ENCODE results near the gene WWOX.

Gene WWOX

GRCh38 chr16:78443542-78444364 is 344.3 kb downstream of the WWOX start:
- DNase-seq: no peak

- DNase-seq: no peak
Measured at GRCh38 chr16:78445818-78446217, 346.4 kb downstream of the WWOX start.

DNA sequence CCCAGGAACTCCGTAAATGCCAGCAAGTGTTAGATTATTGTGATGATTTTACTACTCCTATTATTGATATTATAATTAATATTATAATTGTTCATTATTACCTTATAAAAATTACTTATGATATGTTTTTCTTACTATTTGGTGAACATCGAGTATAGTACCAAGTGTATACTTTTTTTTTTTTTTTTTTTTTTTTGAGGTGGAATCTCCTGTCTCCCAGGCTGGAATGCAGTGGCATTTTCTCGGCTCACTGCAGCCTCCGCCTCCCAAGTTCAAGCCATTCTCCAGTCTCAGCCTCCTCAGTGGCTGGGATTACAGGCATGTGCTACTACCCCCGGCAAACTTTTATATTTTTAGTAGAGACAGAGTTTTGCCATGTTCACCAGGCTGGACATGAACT is 347.0 kb downstream of the WWOX start:
- no peak for DNase-seq

DNA sequence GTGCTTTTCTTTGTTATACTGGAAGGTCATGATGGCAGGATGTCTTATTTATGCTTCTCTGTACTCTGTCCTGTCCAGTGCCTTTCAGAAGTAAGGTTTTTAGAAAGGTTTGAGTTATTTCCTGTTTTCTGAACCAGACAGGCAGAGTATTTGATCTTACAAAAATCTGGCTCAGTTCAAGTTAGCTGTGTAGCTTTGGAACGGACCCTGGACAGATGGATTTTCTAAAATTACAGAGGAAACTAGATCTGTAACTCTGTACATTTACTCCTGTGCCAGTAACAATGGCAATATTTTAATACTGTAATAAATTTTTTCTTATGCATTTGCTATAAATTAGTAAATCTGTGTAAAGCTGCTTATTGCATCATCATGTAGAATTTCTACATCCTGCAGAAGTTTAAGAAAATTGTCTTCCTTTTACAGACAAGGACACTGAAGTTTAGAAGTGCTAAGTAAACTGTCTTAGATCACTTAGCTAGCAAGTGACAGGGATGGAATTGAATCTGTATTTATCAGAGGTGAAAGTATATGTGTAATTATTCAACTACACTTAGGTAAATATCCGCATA is 347.6 kb downstream of the WWOX start:
- no peak for DNase-seq

DNA sequence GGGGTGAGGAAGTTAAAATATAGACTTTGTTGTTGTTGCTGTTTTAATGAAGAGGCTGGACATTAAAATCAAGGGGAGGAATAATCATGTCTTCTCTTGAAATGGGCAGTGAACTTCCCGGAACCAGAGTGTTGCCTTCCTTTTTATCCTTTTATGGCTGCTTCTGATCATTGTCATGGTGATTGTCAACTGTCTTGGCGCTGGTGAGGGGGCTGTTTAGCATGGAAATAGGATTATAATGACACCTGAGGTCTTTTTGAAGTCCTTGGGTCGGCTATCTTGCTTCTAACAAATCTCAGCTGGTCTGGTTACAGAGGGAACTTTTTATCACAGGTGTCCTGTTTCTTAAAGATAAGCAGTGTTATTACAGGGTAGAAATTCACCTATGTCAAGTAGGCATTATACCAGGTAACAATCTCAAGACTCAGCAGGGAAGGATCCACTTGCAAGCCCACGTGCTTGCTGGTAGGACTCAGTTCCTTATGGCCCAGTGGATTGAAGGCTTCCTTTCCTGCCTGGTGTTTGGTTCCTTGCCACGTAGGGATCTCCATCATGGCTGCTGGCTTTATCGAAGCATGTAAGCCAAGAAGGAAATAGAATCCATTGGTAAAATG is 349.3 kb downstream of the WWOX start:
- no peak for DNase-seq

DNA sequence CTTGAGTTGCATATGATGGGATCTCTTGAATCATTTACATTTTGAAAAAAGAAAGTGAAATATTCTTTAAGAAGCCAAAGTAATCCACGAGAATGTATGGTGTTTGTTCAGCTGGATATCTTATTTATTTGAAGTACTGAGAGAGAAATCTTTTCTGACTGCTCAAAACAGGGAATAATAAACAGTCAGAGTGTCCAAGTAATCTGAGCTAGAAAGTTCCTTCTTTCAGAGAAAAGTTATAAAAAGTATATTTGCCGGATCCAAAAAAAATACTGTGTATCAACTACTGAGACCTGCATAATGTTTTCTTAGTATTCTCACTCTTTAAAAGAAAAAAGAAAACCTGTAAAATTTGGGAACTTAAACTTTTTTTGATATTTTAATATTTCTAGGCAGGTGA is 350.8 kb downstream of the WWOX start:
- no peak for DNase-seq

DNA sequence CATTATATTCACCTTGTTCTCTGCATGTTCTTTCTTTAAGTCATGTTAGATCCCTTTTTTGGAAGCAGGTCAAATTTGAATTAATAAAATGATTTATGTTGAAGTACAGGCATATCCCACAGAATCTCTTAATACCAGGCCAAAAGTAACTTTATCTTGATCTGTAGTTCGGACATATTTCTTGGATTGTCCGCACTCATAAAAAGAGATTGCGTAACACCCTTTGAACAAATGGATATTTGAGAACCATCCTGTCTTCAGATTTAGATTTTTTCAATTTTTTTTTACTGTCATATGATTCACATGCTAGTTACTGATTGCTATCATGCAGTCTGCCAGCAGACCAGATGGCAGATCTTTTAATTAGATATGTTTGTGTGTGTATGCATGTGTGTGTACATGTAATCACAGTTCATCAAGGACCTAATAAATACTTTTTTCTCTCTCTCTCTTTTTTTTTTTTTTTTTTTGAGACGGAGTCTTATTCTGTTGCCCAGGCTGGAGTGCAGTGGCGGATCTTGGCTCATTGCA is 352.6 kb downstream of the WWOX start:
- no peak for DNase-seq

- no peak for DNase-seq
Measured at GRCh38 chr16:78455861-78456260, 356.4 kb downstream of the WWOX start.

DNA sequence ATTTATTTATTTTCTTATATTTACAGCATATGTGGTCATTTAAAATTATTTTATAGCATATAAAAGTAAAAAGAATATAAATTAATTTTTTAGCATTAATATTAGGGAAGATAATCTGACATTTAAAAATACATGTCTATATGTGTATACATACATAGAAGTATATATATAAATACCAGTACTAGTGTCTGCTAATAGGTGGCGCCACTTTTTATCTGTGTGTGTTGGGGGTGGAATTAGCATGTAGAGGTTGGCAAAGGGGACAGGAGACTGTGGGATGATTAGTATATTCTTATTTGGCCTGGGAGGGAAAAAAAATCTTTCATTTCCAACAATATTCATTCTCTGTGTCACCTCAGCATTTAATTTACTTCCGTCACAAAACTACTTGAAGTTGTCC is 359.1 kb downstream of the WWOX start:
- DNase-seq: no peak

DNA sequence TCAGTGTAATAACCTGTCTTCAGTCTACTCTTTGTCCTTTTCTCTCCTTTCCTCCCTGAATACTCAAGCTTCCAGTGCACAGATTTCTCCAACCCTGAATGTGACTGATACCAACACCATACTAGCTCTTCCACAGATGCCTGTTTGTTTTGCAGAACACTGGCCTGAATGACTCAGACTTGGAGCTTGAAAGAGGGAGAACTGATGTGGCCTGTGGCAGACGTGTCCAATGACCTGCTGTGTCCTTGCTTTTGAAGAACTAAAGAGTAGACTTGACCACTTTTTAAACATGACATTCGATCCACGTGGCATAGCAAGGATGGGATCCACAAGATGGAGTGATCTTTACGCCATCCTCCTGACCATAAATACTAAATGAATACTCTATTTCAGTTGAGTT is 361.0 kb downstream of the WWOX start:
- DNase-seq: no peak

DNA sequence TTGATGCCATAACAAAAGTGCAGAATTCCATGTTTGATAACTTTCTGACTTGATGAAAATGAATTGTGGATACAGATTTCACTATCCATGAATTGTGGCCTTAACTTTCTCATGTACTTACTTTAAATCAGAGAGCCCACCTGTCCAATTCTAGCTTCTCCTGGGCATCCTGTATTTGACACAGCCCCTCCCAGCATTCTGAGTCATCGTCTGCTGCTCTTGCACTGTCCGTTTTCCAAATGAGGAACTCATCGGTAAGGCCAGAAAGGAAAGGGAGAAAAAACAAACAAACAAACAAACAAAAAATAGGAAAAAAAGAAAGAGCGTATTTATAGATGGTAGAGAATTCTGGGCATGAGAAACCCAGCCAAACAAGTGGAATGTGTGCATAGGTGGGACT is 361.6 kb downstream of the WWOX start:
- DNase-seq: no peak

GRCh38 chr16:78461496-78462287 is 362.2 kb downstream of the WWOX start:
- DNase-seq: no peak

DNA sequence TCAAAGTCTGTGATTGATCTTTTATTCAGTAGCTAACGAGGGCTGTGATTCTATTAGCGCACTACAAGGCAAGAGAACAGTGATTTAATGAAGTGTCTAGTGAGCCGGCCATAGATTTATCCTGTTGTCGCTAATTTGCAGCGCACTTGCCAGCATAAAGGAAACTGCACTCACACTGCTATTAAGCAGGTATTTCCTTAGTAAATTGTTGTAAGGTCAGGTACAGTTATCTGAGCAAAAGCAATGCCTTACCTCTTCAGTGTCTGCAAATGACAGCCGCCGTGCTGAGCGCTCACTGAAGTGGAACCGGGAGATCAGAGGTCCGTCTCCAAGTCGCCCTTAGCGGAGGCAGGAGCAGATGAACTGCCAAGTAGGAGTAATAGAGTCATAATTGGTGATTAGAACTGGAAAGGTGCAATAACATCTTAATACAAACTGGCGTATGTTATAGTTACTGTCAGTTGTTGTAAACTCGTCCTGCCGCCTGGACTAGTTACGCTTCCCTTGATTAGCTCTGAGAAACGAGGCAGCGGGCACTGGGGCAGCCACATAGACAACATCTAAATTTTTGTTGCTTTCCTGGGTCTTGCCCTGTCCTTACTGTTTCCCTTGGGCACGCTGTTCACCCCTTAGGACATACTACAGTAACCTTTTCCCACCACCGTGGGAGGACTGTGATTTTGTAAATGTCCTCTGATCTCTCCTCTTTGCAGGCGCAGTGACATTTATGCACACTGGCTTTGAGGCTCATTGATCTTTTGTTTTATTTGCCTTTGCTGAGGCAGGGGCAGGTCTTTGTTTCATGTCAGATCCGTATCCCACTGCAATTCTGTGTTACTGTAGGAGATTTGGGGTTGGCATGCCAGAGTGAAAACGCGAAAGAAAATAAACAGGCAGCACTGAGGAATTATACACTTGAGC is 363.1 kb downstream of the WWOX start:
- DNase-seq: no peak

DNA sequence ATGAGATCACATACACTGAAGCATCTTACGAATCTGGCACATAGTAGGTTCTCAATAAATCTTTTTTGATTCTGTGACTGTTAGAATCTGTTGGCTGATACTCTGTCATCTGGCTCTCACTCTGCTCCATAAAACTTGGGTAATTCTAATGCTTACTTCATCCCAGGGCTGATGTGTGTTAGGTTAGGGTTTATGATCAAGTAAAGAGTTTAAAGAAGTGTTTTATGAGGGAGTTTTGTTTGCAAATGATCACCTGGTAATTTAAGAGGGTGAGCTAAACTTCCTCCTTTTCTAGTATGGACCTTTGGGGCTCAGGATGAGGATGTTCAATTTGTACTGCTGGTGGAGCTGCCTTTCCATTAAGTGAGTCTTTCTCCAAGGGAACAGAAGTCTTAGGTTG is 364.1 kb downstream of the WWOX start:
- DNase-seq: no peak

DNA sequence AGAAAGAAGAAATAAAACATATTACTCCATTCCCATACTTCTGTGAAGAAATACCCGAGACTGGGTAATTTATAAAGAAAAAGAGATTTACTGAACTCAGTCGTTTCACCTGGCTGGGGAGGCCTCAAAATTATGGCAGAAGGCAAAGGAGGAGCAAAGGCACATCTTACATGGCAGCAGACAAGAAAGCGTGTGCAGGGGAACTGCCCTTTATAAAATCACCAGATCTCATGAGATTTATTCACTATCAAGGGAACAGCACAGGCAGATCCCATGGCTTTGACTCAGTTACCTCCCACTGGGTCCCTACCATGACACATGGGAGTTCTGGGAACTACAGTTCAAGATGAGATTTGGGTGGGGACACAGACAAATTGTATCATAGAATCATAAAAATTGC is 365.4 kb downstream of the WWOX start:
- no peak for DNase-seq

GRCh38 chr16:78465730-78466129 is 366.3 kb downstream of the WWOX start:
- DNase-seq: no peak

- DNase-seq: no peak
Measured at GRCh38 chr16:78469787-78470186, 370.3 kb downstream of the WWOX start.

DNA sequence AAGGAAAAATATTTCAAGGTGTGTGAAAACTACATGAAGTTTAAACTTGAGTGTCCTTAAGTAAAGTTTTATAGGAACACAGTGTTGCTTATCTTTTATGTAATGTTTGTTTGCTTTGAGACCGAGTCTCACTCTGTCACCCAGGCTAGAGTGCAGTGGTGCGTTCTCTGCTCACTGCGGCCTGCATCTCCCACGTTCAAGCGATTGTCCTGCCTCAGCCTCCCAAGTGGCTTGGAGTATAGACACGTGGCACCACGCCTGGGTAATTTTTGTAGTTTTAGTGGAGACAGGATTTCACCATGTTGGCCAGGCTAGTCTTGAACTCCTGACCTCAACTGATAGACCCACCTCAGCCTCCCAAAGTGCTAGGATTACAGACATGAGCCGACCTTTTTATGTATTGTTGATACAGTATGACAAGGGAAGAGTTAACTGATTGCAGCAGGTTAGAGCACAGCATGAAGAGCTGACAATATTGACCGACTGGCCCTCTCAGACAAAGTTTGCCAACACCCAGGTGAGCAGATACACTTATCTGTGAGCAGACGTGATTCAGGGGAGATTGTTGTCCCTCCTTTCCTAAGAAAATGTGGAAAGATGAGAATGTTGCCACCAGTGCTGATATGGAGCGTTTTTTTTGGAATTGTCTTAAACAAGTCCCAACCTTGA is 373.7 kb downstream of the WWOX start:
- no peak for DNase-seq

DNA sequence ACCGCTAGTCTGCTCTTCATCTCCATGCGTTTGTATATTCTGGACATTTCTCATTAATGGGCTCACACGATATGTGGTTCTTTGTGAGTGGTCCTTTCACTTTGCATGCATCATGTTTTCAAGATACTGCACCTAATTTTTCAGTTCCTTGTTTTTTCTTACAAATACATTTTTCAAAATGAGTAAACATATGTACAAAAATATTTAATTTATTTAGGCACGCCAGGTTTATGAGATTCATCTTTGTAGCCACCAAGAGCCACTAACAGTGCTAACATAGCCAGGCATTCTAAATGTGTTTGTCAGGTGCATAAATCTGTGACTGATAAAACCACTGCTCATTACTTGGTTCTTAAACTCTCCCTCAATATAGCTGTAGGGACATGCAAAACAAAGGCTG is 375.3 kb downstream of the WWOX start:
- DNase-seq: no peak

GRCh38 chr16:78476615-78477014 is 377.2 kb downstream of the WWOX start:
- no peak for DNase-seq

- peak; percentile 44 to 63 for DNase-seq
Measured at GRCh38 chr16:78478267-78478861, 378.9 kb downstream of the WWOX start.
